GM21360 (cell line): ENCODE results near the gene TMEM101.
"Not testable (repeated sequence)": the region's sequence is repeated elsewhere in the genome, so short reads cannot be mapped to it uniquely, and the experiment has no call there.

ENCODE experiments used
- ATAC-seq: cut with Tn5 transposase; IDR thresholded peaks from one replicate; pipeline ENCODE4 v1.9.1; 2021; ENCODE audit warnings: mild to moderate bottlenecking, moderate library complexity; ENCODE audit not compliant: unreplicated experiment

TMEM101 gene

GRCh38 chr17:44000871-44001460 is 13.8 kb downstream of the TMEM101 start:
- ATAC-seq = no peak

DNA sequence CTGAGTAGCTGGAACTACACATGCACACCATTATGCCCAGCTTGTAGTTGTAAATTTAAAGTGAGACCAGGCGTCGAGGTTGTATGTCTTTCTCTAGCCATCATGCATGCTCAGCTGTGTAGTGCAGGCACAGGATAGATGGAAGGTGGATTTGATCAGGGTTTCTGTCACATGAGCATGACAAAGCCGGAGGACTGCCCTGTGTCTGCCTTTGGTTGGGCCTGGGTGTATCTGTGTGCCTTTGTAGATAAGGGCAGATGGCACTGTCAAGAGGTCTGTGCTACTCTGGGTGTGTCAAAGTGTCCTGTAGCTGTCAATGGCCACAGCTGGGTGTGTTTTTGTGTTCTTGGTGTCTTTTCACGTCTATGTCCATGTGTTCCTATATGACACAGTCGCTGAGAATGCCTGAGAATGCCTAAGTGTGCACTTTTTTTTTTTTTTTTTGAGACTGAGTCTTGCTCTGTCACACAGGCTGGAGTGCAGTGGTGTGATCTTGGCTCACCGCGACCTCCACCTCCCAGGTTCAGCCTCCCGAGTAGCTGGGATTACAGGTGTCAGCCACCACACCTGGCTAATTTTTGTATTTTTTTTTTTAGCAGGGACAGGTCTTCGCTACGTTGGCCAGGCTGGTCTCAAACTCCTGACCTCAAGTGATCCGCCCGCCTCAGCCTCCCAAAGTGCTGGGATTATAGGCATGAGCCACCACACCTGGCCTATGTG is 14.5 kb downstream of the TMEM101 start:
- ATAC-seq = no peak

GRCh38 chr17:43999024-43999423 is 15.7 kb downstream of the TMEM101 start:
- no peak for ATAC-seq

- no peak for ATAC-seq
Observed at GRCh38 chr17:43998552-43998951, 16.2 kb downstream of the TMEM101 start.

DNA sequence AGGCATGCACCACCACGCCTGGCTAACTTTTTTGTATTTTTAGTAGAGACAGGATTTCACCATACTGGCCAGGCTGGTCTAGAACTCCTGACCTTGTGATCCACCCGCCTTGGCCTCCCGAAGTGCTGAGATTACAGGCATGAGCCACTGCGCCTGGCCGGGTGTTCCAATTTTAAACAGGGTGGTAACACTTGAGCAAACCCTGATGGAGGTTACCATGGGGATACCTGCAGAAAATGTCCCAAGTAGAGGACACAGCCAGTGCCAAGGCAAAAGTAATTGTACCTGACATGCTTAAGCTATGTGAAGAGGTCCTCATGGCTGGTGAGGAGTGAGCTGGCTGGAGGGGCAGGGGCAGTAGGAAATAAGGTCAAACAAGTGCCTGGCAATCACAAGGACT is 17.6 kb downstream of the TMEM101 start:
- ATAC-seq = not testable (repeated sequence)

DNA sequence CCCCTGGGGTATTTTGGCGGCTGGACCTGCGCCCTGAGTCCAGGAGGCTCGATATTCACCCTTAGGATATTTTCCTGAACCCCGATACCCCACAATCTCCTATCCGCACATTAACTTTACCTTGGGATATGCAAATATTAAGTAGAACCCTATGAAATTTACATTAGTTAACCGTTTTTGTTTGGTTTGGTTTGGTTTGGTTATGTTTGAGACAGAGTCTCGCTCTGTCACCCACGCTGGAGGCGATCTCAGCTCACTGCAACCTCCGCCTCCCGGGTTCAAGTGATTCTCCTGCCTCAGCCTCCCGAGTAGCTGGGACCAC is 19.7 kb downstream of the TMEM101 start:
- ATAC-seq = no peak

GRCh38 chr17:43994272-43995149 is 20.3 kb downstream of the TMEM101 start:
- no peak for ATAC-seq

DNA sequence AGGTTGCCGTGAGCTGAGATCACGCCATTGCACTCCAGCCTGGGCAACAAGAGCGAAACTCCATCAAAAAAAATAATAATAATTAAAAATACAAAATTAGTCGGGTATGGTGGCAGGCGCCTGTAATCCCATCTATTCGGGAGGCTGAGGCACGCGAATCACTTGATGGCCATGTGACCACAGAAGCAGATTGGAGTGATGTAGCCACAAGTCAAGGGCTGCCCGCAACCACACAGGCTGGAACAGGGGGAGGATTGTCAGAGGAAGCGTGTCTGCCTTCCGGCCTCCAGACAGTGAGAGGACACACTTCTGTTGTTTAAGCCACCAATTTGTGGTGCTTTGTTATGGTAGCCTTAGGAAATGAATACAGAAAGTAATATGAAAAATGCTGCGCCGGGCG is 22.1 kb downstream of the TMEM101 start:
- no peak for ATAC-seq

DNA sequence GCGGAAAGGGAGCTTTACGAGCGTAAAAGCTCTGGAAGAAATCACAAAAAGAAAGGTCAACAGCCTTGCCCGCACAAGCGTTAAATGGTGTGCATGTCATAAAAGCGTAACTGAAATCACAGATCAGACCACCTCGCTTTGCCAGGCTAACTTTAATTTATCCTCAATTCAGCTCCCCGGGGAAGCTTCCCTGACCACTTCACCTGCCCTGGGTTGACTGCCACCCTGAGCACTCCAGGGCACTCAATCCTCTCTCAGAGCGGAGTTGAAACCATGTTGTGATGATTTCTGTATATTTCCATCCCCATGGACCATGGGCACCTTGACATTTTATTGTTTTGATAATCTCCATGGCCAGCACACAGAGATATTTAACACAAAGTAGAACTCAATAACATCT is 26.5 kb downstream of the TMEM101 start:
- ATAC-seq = no peak

GRCh38 chr17:43987131-43988021 is 27.4 kb downstream of the TMEM101 start:
- ATAC-seq = no peak

DNA sequence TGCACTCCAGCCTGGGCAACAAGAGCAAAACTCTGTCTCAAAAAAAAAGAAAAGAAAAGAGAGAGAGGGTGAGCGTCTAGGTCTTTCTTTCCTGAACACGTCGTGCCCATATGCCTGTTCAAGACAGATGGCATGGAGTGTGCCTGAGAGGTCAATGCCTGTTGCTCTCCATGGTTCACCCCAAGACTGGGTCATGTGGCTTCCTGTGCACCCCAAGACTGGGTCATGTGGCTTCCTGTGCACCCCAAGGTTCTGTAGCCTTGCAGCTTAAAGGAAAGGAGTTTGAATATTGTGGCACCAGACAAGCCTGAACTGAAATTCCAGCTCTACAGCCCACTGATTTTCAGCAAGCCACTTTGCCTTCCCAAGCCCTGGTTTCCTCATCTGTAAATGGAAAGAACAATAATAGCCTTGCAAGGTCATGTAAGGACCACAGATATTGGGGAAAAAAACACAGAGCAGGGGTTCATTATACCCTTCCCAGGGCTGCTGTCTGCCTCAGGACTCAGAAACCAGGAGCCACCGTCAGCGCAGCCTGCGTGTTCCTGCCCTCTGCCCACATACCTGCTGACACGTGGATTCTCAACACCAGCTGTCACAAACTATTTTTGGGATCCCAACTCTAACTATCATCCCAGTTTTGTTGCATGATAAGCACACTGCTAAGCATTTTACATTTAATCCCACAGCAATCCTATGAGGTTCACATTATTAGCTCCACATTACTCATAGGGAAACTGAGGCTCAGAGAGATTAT is 28.4 kb downstream of the TMEM101 start:
- ATAC-seq = no peak

DNA sequence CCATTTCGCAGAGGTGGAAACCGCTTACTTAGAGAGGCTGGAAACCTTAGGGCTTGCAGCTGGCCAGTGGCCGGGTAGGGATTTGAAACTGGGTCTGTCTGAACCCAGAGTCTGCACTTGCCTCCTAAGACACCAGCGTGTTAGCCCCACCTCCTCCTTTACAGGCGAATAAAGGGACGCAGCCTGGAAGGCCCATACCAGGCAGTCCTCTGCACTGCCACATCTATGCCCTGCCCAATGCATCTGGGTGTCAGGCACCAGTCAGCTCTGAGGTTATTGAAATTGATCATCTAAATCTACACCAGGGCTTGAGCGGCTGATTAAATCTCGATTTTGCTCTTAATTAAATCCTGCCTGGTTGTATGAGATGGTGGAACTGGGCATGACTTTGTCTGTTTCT is 30.2 kb downstream of the TMEM101 start:
- ATAC-seq = no peak

- no peak for ATAC-seq
Observed at GRCh38 chr17:43983515-43984411, 31.0 kb downstream of the TMEM101 start.

GRCh38 chr17:43983196-43983514 is 31.6 kb downstream of the TMEM101 start:
- no peak for ATAC-seq

DNA sequence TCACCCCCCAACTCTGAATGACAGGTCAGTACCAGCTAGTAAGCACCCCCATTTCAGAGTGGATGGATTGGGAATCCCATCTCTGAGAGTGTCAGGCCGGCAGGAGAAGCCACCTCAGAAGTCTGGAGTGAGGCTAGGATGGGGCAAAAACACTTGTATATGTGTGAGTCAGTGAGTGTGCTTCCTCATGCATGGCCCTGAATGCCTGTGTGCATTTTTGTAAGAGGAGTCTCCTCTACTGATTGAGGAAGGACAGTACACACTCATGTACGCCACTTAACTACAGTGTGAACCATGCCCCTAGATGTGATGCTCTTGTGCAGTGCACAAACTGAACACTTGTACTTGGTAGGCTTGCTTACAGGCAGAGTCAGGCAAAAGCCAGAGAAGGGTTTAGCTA is 32.6 kb downstream of the TMEM101 start:
- ATAC-seq = no peak

DNA sequence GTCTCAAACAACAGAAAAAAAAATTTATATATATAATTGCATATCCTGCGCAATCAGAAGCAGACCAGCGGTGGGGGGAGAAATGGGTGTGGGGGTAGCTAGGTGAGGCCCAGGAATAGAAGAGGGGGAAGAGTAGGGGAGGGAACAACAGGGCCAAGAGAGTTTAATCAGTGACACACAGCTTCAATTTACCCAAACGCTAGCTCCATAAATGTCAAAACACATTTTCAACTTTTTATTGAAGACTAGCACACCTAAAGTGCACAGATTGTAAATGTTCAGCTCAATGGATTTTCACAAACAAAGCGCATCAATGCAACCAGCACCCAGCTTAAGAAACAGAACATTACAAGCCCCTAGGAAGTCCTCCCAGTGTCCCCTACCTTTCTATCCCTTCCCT is 35.1 kb downstream of the TMEM101 start:
- no peak for ATAC-seq

GRCh38 chr17:43979011-43979410 is 35.8 kb downstream of the TMEM101 start:
- ATAC-seq = no peak

DNA sequence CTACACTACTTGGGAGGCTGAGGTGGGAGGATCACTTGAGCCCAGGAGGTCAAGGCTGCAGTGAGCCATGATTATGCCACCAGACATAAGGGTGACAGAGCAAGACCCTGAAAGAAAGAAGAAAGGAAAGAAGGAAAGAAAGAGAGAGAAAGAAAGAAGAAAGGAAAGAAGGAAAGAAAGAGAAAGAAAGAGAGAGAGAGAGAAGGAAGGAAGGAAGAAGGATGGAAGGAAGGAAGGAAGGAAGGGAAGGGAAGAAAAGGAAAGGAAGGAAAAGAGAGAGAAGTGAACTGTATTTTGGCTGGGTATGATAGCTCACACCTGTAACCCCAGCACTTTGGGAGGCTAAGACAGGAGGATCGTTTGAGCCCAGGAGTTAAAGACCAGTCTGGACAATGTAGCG is 36.7 kb downstream of the TMEM101 start:
- no peak for ATAC-seq
